Gastrocnemius medialis (tissue), 4 donors: ENCODE results near the gene PIP4K2A. TPM values are rescaled to one million over a fixed set of nuclear protein-coding genes. Genes with fewer than 3 reads are reported as not detected.

Experiments
- ATAC-seq, 2 donors: fragments of 150-250 bp; one replicate each; pipeline ENCODE4 v1.9.1; 2016
- DNase-seq, 2 donors: peaks; one replicate each; pipeline ENCODE4 v3.0.0-alpha.2; 2019
- H3K27ac ChIP-seq, 4 donors: fragments of 200-600 bp; sonication (generic); 1 replicate in 1 of 4; 2 replicates in 3 of 4; pipeline ENCODE4 v1.5.1; 2016 to 2018; ENCODE audit warnings: mild to moderate bottlenecking in 2 of 4, moderate library complexity in 1 of 4
- H3K27me3 ChIP-seq, 3 donors: fragments of 200-600 bp; sonication (generic) in 2 of 3; 1 replicate in 1 of 3; 2 replicates in 2 of 3; pipeline versions ENCODE4 v1.5.1 to v1.6.0; 2016 to 2019; ENCODE audit warnings: mild to moderate bottlenecking in 1 of 3, moderate library complexity in 1 of 3
- H3K36me3 ChIP-seq, 2 donors: fragments of 200-600 bp; sonication (generic) in 1 of 2; one replicate each; pipeline ENCODE4 v1.5.1; 2017 to 2018
- H3K4me1 ChIP-seq, 2 donors: fragments of 200-600 bp; sonication (generic) in 1 of 2; one replicate each; pipeline ENCODE4 v1.5.1; 2016 to 2017; ENCODE audit warnings: mild to moderate bottlenecking in 2 of 2
- H3K4me3 ChIP-seq, 4 donors: fragments of 200-600 bp; sonication (generic) in 3 of 4; 1 replicate in 1 of 4; 2 replicates in 3 of 4; pipeline ENCODE4 v1.5.1; 2016 to 2019; ENCODE audit warnings: mild to moderate bottlenecking in 2 of 4
- H3K9me3 ChIP-seq, 3 donors: fragments of 200-600 bp; sonication (generic) in 2 of 3; 1 replicate in 1 of 3; 2 replicates in 2 of 3; pipeline ENCODE4 v1.5.1; 2016 to 2019
- POLR2A ChIP-seq, 2 donors: fragments of 450-650 bp; IDR thresholded peaks; one replicate each; pipeline ENCODE4 v1.6.1; 2017; ENCODE audit warnings: antibody characterized with exemption in 2 of 2, mild to moderate bottlenecking in 2 of 2, moderate library complexity in 2 of 2
- in situ Hi-C, 4 donors: fragments of 200-750 bp; cut with MboI; loops; one replicate each; pipeline versions ENCODE4 v1.15.0 to v1.8.0; 2017; ENCODE audit warnings: low sequenced_read_pairs in 4 of 4
- intact Hi-C: fragments of 100-400 bp; cut with DNase I; formaldehyde crosslinking; loops from one replicate; pipeline ENCODE4 v1.15.1; 2023; ENCODE audit warnings: low total_unique reads
- total RNA-seq, 4 donors: library from RNA; depleted of rRNA; stranded (reverse); fragments of >200 nt; gene quantifications; one replicate each; pipeline versions ENCODE4 v1.1.0 to v1.2.3, GENCODE V29; 2016
- TF ChIP-seq, protein P1 (sequence below), 5 experiments: fragments of 450-650 bp in 3 of 5; fragments of 200-600 bp in 2 of 5; sonication (generic) in 2 of 5; IDR thresholded peaks in 4 of 5; conservative IDR thresholded peaks in 1 of 5; 1 replicate in 4 of 5; 2 replicates in 1 of 5; pipeline ENCODE4 v1.5.1; 2016 to 2019; ENCODE audit warnings: antibody characterized with exemption in 5 of 5, mild to moderate bottlenecking in 3 of 5, moderate library complexity in 3 of 5

The PIP4K2A gene
- total RNA-seq, 4 donors from 2014 or later, result 3.9 to 7.5 (median 4.7) TPM

DNA sequence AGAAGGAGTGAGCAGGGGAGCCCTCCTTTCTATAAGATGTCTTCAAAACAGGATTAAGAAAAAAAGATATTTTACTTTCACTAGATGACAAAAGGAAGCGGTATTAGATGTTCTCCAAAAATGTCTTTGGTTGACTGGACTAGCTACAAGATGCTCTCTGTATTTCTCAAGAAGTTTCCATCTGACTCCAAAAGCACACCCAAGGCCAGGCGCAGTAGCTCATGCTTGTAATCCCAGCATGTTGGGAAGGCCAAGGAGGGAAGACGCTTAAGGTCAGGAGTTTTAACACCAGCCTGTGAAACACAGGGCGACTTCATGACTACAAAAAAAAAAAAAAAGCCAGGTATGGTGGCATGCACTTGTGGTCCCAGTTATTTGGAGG, 84.5 kb downstream of the PIP4K2A start:
- intact Hi-C loops, result no loop called here

DNA sequence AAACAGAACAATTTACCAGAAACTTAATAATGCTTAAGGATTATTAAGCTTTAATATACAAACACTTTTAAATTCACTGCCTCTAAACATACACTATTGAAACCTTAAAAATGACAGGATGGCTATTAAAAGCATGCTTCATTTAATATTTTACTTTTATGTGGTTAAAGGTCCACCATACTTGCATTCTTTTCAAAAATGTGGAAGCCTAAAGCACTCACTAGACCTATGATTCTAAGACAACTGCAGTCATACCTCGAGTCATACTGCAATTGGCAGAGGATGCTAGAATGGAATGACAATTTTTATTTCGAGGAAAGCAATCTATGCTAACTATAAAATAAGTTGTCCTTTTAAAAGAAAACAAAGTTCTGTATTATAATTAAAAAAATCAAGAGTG, 85.3 kb downstream of the PIP4K2A start:
- peaks cover 0 to 16% of the 10 kb centered on the region in 2 donors for H3K4me1 ChIP-seq
- no peak for DNase-seq

More for the DNA sequence above, 84.5 kb downstream of the PIP4K2A start:
- ATAC-seq (no peak), DNase-seq (no peak)
- Histone ChIP-seq H3K27me3 (no peaks in the 10 kb centered on the region), H3K9me3 (no peaks in the 10 kb centered on the region), H3K4me1 (peaks cover 0 to 9% of the 10 kb centered on the region in 2 donors), H3K27ac (no peak overlapping the region), H3K36me3 (no peaks in the 10 kb centered on the region), H3K4me3 (no peak overlapping the region)
- in situ Hi-C loops, result no loop called here
- TF ChIP-seq, protein P1, sequence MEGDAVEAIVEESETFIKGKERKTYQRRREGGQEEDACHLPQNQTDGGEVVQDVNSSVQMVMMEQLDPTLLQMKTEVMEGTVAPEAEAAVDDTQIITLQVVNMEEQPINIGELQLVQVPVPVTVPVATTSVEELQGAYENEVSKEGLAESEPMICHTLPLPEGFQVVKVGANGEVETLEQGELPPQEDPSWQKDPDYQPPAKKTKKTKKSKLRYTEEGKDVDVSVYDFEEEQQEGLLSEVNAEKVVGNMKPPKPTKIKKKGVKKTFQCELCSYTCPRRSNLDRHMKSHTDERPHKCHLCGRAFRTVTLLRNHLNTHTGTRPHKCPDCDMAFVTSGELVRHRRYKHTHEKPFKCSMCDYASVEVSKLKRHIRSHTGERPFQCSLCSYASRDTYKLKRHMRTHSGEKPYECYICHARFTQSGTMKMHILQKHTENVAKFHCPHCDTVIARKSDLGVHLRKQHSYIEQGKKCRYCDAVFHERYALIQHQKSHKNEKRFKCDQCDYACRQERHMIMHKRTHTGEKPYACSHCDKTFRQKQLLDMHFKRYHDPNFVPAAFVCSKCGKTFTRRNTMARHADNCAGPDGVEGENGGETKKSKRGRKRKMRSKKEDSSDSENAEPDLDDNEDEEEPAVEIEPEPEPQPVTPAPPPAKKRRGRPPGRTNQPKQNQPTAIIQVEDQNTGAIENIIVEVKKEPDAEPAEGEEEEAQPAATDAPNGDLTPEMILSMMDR (IDR thresholded peaks at IDR 0.05 in 4 of 5, conservative IDR thresholded peaks at IDR 0.05 in 1 of 5), result no peak
- no peak for TF ChIP-seq POLR2A (IDR thresholded peaks at IDR 0.05)

DNA sequence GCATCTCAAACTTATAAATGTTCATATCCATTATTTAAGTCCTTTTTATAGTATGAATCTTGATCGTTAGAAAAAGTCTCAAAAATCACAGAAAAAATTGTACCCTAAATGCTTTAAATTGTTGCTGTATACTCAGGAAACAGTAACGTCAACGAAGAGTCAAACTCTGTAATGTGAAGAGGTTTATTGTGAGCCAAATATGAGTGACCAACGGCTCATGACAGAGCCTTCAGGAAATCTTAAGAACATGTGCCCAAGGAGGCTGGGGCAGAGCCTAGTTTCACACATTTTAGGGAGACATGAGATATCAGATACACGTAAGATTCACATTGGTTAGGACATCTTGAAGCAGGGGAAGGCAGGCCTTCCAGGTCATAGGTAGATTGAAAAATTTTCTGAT, 86.1 kb downstream of the PIP4K2A start:
- H3K4me3 ChIP-seq, result no peak overlapping the region
- DNase-seq, result no peak
- H3K4me1 ChIP-seq, result peaks cover 0 to 17% of the 10 kb centered on the region in 2 donors
- no peak for ATAC-seq
- no peaks in the 10 kb centered on the region for H3K27me3 ChIP-seq
- H3K36me3 ChIP-seq, result no peaks in the 10 kb centered on the region
- intact Hi-C loops (no loop called here), in situ Hi-C loops (no loop called here)
- TF ChIP-seq, protein P1 (IDR thresholded peaks at IDR 0.05 in 4 of 5, conservative IDR thresholded peaks at IDR 0.05 in 1 of 5), result no peak
- no peak for TF ChIP-seq POLR2A (IDR thresholded peaks at IDR 0.05)
- no peak overlapping the region for H3K27ac ChIP-seq
- H3K9me3 ChIP-seq, result no peaks in the 10 kb centered on the region

More for the DNA sequence above, 85.3 kb downstream of the PIP4K2A start:
- in situ Hi-C loops, result no loop called here
- intact Hi-C loops, result no loop called here
- H3K36me3 ChIP-seq, result no peaks in the 10 kb centered on the region
- H3K27me3 ChIP-seq, result no peaks in the 10 kb centered on the region
- ATAC-seq, result no peak
- no peak for TF ChIP-seq POLR2A (IDR thresholded peaks at IDR 0.05)
- TF ChIP-seq, protein P1 (IDR thresholded peaks at IDR 0.05 in 4 of 5, conservative IDR thresholded peaks at IDR 0.05 in 1 of 5), result no peak
- H3K9me3 ChIP-seq, result no peaks in the 10 kb centered on the region
- no peak overlapping the region for H3K27ac ChIP-seq
- H3K4me3 ChIP-seq, result no peak overlapping the region

DNA sequence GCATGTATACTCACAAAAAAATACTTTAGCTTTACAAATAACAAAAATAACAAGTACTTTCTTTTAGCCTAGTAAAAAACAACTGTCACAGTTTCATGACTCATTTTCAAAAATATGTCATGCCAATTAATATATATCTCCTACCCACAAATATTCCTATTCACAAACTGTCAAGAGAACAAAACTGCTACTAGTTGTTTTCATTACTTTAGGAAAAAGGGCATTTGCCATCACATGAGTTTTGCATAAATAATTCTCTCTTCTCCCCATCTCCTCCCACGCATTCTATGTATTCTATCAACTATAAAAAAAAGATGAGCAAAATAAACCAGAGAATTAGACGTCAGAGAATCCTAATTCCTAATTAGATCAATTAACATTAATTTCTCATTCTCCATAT, 87.6 kb downstream of the PIP4K2A start:
- no peak overlapping the region for H3K27ac ChIP-seq
- TF ChIP-seq POLR2A (IDR thresholded peaks at IDR 0.05), result no peak
- TF ChIP-seq, protein P1 (IDR thresholded peaks at IDR 0.05 in 4 of 5, conservative IDR thresholded peaks at IDR 0.05 in 1 of 5), result no peak
- no peaks in the 10 kb centered on the region for H3K27me3 ChIP-seq
- ATAC-seq, result no peak
- intact Hi-C loops (no loop called here), in situ Hi-C loops (no loop called here)
- H3K9me3 ChIP-seq, result no peaks in the 10 kb centered on the region
- no peak overlapping the region for H3K4me3 ChIP-seq
- peaks cover 0 to 17% of the 10 kb centered on the region in 2 donors for H3K4me1 ChIP-seq
- DNase-seq, result no peak
- H3K36me3 ChIP-seq, result no peaks in the 10 kb centered on the region
